Natural killer cell treated with Interleukin-12 subunit alpha and Interleukin-12 subunit beta and Interleukin-15 and Interleukin-18, amount 100 ng/mL, for 72 hours (primary cell): ENCODE data around the gene CD74. TPM values are rescaled to one million over a fixed set of nuclear protein-coding genes. Genes with fewer than 3 reads are reported as not detected.
"Not testable (repeated sequence)": the region's sequence is repeated elsewhere in the genome, so short reads cannot be mapped to it uniquely, and the experiment has no call there.

Source experiments
- ATAC-seq, 2 donors: fragments of 150-1000 bp; cut with Tn5 transposase in 1 of 2; sonication (Bioruptor Pico), chemical (Tn5 transposase) in 1 of 2; 2 replicates each; pipeline ENCODE4 v1.10.0; 2021
- DNase-seq: peaks from one replicate; pipeline ENCODE4 v3.0.0; 2022; ENCODE audit warnings: low spot score
- H3K27ac Mint-ChIP-seq, 2 donors: 1 replicate in 1 of 2; 2 replicates in 1 of 2; pipeline ENCODE4 v1.8.0; 2022; ENCODE audit warnings: mixed read lengths in 2 of 2, mild to moderate bottlenecking in 1 of 2, moderate library complexity in 1 of 2
- H3K27me3 Mint-ChIP-seq, 2 donors: 1 replicate in 1 of 2; 2 replicates in 1 of 2; pipeline ENCODE4 v1.8.0; 2022; ENCODE audit warnings: mixed read lengths in 2 of 2
- H3K36me3 Mint-ChIP-seq: one replicate; pipeline ENCODE4 v1.8.0; 2022; ENCODE audit warnings: mixed read lengths
- H3K4me1 Mint-ChIP-seq, 2 donors: 1 replicate in 1 of 2; 2 replicates in 1 of 2; pipeline ENCODE4 v1.8.0; 2022; ENCODE audit warnings: low read depth in 2 of 2, mixed read lengths in 2 of 2, mild to moderate bottlenecking in 1 of 2
- H3K4me3 Mint-ChIP-seq: one replicate; pipeline ENCODE4 v1.8.0; 2022; ENCODE audit warnings: mixed read lengths
- H3K9me3 Mint-ChIP-seq: 2 replicates; pipeline ENCODE4 v1.8.0; 2022; ENCODE audit warnings: mixed read lengths
- total RNA-seq, 2 donors: library from RNA; stranded (reverse); gene quantifications; one replicate each; pipeline ENCODE4 v1.2.3, GENCODE V29; 2022

Gene CD74
- total RNA-seq: 100 to 1,000 TPM; 767 to 771 TPM

- Mint-ChIP-seq H3K27ac (peak within 1 kb of the TSS; percentile 95 to 99), H3K4me1 (peaks cover 39 to 47% of the 10 kb centered on the region in 2 donors), H3K9me3 (no peaks in the 10 kb centered on the region), H3K27me3 (no peaks in the 10 kb centered on the region), H3K36me3 (peaks cover 9% of the 10 kb centered on the region), H3K4me3 (peak within 1 kb of the TSS; percentile 99)
- ATAC-seq (peak; percentile 93 to 95), DNase-seq (peak; percentile 93)
These were observed at the start of gene CD74 for GRCh38 chr5:150412319-150413175. Gene CD74, minus strand, starts transcription at chr5:150412910. Its CDS starts 161 bp downstream, at chr5:150412749.

DNA sequence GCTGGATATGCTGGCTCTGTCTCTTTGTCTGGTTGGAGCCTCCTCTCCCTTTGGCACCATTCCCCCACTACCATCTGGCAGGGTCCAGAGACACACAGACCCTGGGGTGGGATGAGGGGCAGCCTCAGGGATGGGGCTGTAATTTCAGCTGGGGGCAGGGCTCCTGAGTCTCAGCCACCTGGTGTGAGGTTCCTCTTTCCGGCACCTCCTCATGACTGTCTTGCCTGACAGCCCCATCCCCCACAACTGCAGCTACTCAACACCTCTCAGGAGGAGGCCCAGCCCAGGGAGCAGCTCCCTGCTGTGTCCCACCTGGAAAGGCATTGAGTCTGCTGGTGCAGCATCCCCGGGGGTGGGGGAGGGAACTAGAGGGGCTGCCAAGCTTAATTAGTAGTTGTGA, 48.5 kb upstream of the CD74 start:
- no peak overlapping the region for H3K27ac Mint-ChIP-seq
- H3K36me3 Mint-ChIP-seq: no peaks in the 10 kb centered on the region
- no peak for DNase-seq
- no peaks in the 10 kb centered on the region for H3K9me3 Mint-ChIP-seq
- H3K4me3 Mint-ChIP-seq: no peak overlapping the region
- H3K27me3 Mint-ChIP-seq: no peaks in the 10 kb centered on the region
- H3K4me1 Mint-ChIP-seq: peaks cover 12 to 15% of the 10 kb centered on the region in 2 donors
- ATAC-seq: no peak

DNA sequence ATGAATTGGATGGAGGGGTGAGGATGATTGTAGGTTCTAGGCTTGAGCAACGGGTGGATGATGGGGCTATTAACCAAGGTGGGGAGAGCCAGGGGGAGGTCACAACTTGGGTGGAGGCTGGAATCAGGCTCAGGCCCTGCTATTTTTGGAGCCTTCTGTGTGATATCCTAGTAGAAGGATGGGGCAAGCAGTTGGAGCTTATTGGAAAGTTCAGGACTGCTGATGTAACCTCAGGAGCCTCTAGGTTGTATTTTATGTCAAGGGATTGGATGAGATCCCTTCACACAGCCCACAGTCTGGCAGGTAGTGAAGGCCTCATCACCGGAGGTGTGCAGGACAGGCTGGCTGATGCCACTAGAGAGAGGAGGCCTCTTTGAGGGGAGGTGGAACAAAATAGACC, 48.1 kb upstream of the CD74 start:
- Mint-ChIP-seq H3K27ac (no peak overlapping the region), H3K36me3 (no peaks in the 10 kb centered on the region), H3K27me3 (no peaks in the 10 kb centered on the region), H3K4me3 (no peak overlapping the region), H3K4me1 (peaks cover 12 to 15% of the 10 kb centered on the region in 2 donors), H3K9me3 (no peaks in the 10 kb centered on the region)
- DNase-seq (no peak), ATAC-seq (no peak)

DNA sequence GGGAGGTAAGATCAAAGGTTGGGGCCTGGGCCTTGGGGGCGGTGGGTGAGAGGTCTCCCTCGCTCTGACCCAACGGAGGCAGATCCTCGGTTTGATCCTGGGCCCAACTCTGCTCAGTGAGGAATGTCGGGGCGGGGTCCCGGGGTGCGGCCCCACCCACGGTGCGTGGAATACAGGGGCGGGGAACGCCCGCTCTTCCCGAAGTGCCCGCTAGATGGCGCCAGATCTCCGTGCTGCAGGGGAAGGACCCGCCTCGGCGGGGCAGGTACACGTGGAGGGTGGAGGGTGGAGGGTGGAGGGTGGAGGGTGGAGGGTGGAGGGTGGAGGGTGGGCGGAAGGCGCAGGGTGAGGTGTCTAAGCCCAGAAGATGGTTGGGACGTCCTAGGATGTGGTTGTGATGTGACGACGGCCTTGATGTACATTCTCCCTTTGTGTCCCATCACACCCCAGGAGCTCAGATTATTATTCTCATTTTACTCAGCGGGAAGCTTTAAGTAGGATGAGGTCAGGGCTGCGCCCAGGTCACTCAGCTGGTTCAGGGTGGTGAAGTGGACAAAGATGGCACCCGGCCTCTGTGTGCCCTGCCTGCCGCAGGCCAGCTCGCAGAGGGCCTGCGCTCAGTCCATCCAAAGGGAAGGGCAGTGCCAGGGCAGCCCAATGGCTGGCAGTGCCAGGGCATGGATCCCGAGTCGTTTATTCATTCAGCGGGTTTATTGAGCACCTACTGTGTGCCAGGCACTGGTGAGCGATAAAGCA, 46.3 kb upstream of the CD74 start:
- Mint-ChIP-seq H3K4me1 (peaks cover 12 to 15% of the 10 kb centered on the region in 2 donors), H3K27me3 (no peaks in the 10 kb centered on the region), H3K27ac (peak overlapping the region in 1 of 2 donors; percentile 20), H3K36me3 (no peaks in the 10 kb centered on the region), H3K4me3 (no peak overlapping the region), H3K9me3 (no peaks in the 10 kb centered on the region)
- DNase-seq (peak; percentile 82), ATAC-seq (peak; percentile 94 to 95)

DNA sequence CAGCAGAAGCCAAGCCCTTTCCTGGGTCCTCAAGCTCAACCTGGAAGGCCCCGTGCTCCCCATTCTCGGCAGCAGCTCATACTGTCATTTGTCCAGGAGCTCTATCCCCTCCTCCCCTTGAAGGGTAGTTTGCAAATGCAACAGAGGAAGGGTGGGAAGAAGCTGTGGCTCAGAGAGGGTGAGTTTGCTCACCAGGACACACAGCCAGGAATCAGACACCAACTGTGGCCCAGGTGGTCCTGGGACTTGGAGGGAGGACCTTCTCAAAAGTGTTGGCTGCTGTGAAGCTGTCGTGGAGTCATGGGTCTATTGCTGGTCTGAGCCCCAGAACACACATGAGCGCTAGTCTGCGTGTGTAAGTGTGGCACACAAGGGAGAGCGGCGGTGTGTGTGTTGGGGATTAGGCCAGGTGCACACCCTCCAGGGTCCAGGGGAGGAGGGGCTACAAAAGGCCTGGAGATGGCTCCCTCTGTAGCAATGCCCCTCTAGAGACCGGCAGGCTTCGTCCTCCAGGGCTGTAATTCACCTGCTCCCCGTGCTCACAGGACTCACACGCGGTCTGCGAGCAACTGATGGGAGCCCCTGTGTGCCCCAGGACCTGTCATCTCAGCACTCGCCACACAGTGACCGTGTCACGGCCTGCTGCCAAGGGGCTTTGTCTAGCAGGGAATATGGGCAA, 45.0 kb upstream of the CD74 start:
- H3K4me1 Mint-ChIP-seq: peaks cover 12 to 15% of the 10 kb centered on the region in 2 donors
- H3K27ac Mint-ChIP-seq: peak overlapping the region in 1 of 2 donors; percentile 5
- H3K4me3 Mint-ChIP-seq: no peak overlapping the region
- H3K27me3 Mint-ChIP-seq: no peaks in the 10 kb centered on the region
- DNase-seq (no peak), ATAC-seq (no peak)
- H3K36me3 Mint-ChIP-seq: no peaks in the 10 kb centered on the region
- no peaks in the 10 kb centered on the region for H3K9me3 Mint-ChIP-seq

DNA sequence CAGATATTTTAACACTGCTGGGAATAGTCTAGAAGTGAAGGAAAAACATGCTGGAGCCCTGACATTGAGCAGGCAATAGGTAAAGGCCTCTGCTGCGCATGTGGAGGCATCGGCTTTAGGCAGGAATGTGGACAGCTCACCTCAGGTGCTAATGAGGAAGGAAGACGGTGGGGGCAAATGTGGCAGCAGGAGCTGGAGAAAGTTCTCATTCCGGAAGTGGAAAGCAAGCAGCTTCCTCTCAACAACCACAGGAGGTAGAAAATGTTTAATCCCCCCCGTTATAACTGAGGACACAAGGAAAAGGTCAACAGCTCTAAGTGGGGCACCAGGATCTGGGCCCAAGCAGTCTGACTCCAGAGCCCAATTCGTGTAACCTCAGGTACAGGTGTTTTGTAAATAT, 44.4 kb upstream of the CD74 start:
- Mint-ChIP-seq H3K4me3 (no peak overlapping the region), H3K36me3 (no peaks in the 10 kb centered on the region), H3K4me1 (peaks cover 12 to 15% of the 10 kb centered on the region in 2 donors), H3K9me3 (no peaks in the 10 kb centered on the region), H3K27ac (no peak overlapping the region), H3K27me3 (no peaks in the 10 kb centered on the region)
- ATAC-seq (no peak), DNase-seq (no peak)

- DNase-seq: no peak
- no peak overlapping the region for H3K27ac Mint-ChIP-seq
- no peaks in the 10 kb centered on the region for H3K27me3 Mint-ChIP-seq
- H3K4me1 Mint-ChIP-seq: peaks cover 12 to 15% of the 10 kb centered on the region in 2 donors
- no peak for ATAC-seq
- H3K9me3 Mint-ChIP-seq: no peaks in the 10 kb centered on the region
- no peaks in the 10 kb centered on the region for H3K36me3 Mint-ChIP-seq
- H3K4me3 Mint-ChIP-seq: no peak overlapping the region
These were observed 42.0 kb upstream of the CD74 start for GRCh38 chr5:150454492-150455229.

DNA sequence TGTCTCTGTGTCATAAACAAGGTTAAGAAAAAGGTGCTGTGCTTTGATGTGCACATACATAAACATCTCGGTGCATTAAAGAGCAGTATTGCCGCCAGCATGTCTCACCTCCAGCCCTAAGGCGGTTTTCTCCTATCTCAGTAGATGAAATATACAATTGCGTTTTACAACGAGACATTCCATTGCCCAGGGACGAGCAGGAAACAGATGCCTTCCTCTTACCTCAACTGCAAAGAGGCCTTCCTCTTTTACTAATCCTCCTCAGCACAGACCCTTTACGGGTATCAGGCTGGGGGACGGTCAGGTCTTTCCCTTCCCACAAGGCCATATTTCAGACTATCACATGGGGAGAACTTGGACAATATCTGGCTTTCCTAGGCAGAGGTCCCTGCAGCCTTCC, 41.3 kb upstream of the CD74 start:
- H3K27ac Mint-ChIP-seq, H3K27me3 Mint-ChIP-seq, ATAC-seq, H3K4me3 Mint-ChIP-seq, H3K9me3 Mint-ChIP-seq, H3K4me1 Mint-ChIP-seq, DNase-seq, H3K36me3 Mint-ChIP-seq: not testable (repeated sequence)

GRCh38 chr5:150452914-150453313, 40.2 kb upstream of the CD74 start:
- Mint-ChIP-seq H3K27ac (no peak overlapping the region), H3K36me3 (peaks cover 12% of the 10 kb centered on the region), H3K4me3 (no peak overlapping the region), H3K27me3 (no peaks in the 10 kb centered on the region), H3K9me3 (no peaks in the 10 kb centered on the region), H3K4me1 (peaks cover 18 to 19% of the 10 kb centered on the region in 2 donors)
- DNase-seq (no peak), ATAC-seq (no peak)

GRCh38 chr5:150451594-150451993, 38.9 kb upstream of the CD74 start:
- Mint-ChIP-seq H3K4me1 (peaks cover 19 to 24% of the 10 kb centered on the region in 2 donors), H3K36me3 (peaks cover 21% of the 10 kb centered on the region), H3K9me3 (no peaks in the 10 kb centered on the region), H3K27ac (no peak overlapping the region), H3K27me3 (no peaks in the 10 kb centered on the region), H3K4me3 (no peak overlapping the region)
- DNase-seq (no peak), ATAC-seq (no peak)

DNA sequence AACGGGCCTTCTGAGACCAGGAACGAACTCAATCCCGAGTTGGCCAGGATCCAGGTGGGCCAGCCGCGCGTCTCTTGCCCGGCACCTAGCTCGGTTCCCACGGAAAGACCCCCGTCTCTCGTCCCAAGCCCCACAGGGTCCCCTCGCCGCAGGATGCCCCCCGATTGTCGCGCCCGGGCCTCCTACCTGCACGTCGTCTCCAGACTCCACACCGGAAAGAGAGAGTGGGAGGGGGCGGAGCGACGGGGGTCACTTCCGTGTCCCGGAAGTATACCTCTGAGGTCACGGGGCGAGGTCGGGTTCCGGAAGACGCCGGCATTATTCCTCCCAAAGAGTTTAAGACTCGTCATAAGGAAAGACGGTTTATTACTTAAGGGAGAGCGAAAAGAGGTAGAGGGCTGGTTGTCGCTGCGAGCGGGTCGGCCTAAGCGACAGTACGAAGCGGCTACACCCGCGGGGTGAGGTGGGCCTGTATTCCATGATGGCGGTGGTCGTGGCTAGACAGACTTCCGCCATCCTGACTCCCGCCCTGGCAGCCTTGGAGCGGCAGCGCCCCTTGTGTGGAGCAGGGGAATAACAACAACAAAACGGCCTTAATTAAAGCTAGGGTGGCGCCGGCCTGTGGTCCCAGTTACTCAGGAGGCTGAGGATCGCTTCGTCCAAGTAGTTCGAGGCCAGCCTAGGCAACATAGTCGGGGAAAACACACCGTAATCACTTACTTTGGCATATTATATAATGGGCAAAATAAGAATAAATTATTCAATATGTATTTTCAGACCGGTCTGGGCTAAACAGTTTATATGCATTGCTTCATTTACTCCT, 37.0 kb upstream of the CD74 start, which contains the start of gene RPS14:
RPS14 (minus strand) TSS at position 223 of the 823 bp plus-strand sequence. CDS start 2,006 bp downstream, outside the sequence.
- ATAC-seq: peak; percentile 95 to 97

DNA sequence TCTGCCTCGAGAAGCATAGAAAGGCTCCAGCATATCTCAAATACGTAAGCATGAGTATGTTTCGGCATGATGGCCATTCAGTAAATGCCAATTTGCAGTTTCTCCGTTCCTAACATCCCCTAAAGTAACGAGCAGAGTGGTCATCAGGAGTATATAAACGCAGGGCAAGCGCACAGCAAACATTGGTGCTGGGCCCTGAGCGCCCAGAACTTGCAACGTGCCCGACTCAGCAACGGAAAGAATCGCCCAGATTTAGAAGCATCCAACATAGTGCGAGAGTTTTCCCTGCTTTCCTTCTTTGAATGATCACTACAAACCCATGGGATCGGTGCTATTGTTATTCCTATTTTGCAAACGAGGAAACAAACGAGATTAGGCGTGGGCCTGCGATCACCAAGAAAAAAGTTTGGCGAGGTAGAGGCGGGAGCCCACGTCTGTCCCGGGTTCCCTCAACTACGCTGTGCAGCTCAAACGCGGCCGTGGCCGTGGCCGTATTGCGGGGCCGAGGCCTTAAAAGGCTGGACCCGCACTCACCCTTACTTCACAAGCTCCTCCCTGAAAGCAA, 36.3 kb upstream of the CD74 start:
- peak overlapping the region; percentile 95 to 97 for H3K27ac Mint-ChIP-seq
- ATAC-seq (peak; percentile 47 to 61), DNase-seq (no peak)
- H3K4me1 Mint-ChIP-seq: peaks cover 24 to 32% of the 10 kb centered on the region in 2 donors
- no peaks in the 10 kb centered on the region for H3K9me3 Mint-ChIP-seq
- peaks cover 32% of the 10 kb centered on the region for H3K36me3 Mint-ChIP-seq
- H3K4me3 Mint-ChIP-seq: peak overlapping the region; percentile 91
- no peaks in the 10 kb centered on the region for H3K27me3 Mint-ChIP-seq

More for the DNA sequence above, 37.0 kb upstream of the CD74 start, which contains the start of gene RPS14:
- Mint-ChIP-seq H3K9me3 (no peaks in the 10 kb centered on the region), H3K36me3 (peaks cover 32% of the 10 kb centered on the region), H3K27ac (peak within 1 kb of the TSS; percentile 95 to 97), H3K27me3 (no peaks in the 10 kb centered on the region), H3K4me1 (peaks cover 24 to 32% of the 10 kb centered on the region in 2 donors), H3K4me3 (peak within 1 kb of the TSS; percentile 91)
- DNase-seq: peak; percentile 95
